ENCODE data around the gene ZC3H7B. TPM values are rescaled to one million over a fixed set of nuclear protein-coding genes. Genes with fewer than 3 reads are reported as not detected.

Gene ZC3H7B
- total RNA-seq, 2 experiments from 2014 or later, result 46.1 to 47.9 TPM

- TF ChIP-seq CTCF (IDR thresholded peaks at IDR 0.05), result no peak
- H3K36me3 Mint-ChIP-seq (ENCODE audit: low read depth), result peaks cover 11% of the 10 kb centered on the region
- H3K27me3 Mint-ChIP-seq, result no peaks in the 10 kb centered on the region
- no peaks in the 10 kb centered on the region for H3K4me1 Mint-ChIP-seq (ENCODE audit: low read depth)
- ChIA-PET POLR2A (no interaction called here), CTCF (no interaction called here)
- ATAC-seq, result no peak
- H3K9me3 Mint-ChIP-seq, result no peaks in the 10 kb centered on the region
- no peak overlapping the region for H3K27ac Mint-ChIP-seq
- no peak overlapping the region for H3K4me3 Mint-ChIP-seq
- DNase-seq, result no peak
- intact Hi-C loops (cut with micrococcal nuclease), result no loop called here
Measured at GRCh38 chr22:41358927-41359326, 57.6 kb downstream of the ZC3H7B start.

GRCh38 chr22:41359376-41359775 lies 58.1 kb downstream of the ZC3H7B start:
- no peak for ATAC-seq
- DNase-seq, result no peak
- no peaks in the 10 kb centered on the region for H3K4me1 Mint-ChIP-seq (ENCODE audit: low read depth)
- TF ChIP-seq CTCF (IDR thresholded peaks at IDR 0.05), result no peak
- ChIA-PET POLR2A (no interaction called here), CTCF (no interaction called here)
- intact Hi-C loops (cut with micrococcal nuclease), result no loop called here
- H3K27me3 Mint-ChIP-seq, result no peaks in the 10 kb centered on the region
- no peaks in the 10 kb centered on the region for H3K9me3 Mint-ChIP-seq
- H3K27ac Mint-ChIP-seq, result no peak overlapping the region
- peaks cover 8% of the 10 kb centered on the region for H3K36me3 Mint-ChIP-seq (ENCODE audit: low read depth)
- H3K4me3 Mint-ChIP-seq, result no peak overlapping the region

GRCh38 chr22:41360126-41360525 lies 58.8 kb downstream of the ZC3H7B start:
- no peak overlapping the region for H3K27ac Mint-ChIP-seq
- H3K27me3 Mint-ChIP-seq, result no peaks in the 10 kb centered on the region
- H3K9me3 Mint-ChIP-seq, result no peaks in the 10 kb centered on the region
- peaks cover 3% of the 10 kb centered on the region for H3K36me3 Mint-ChIP-seq (ENCODE audit: low read depth)
- H3K4me3 Mint-ChIP-seq, result no peak overlapping the region
- CTCF ChIA-PET, result interaction anchor here (1.3 kb wide), 1 partner anchor 44 kb away, joined by 4 read pairs; no protein-coding TSS in a partner anchor
- H3K4me1 Mint-ChIP-seq (ENCODE audit: low read depth), result no peaks in the 10 kb centered on the region
- no peak for TF ChIP-seq CTCF (IDR thresholded peaks at IDR 0.05)
- no peak for ATAC-seq
- no peak for DNase-seq
- POLR2A ChIA-PET, result interaction anchor here (1.0 to 1.2 kb wide), 3 partner anchors 9 to 13 kb away, joined by 3 to 4 read pairs (median 4); no protein-coding TSS in a partner anchor
- intact Hi-C loops (cut with micrococcal nuclease), result no loop called here

GRCh38 chr22:41361716-41362310 lies 60.5 kb downstream of the ZC3H7B start:
- H3K27me3 Mint-ChIP-seq, result peaks cover 6% of the 10 kb centered on the region
- H3K36me3 Mint-ChIP-seq (ENCODE audit: low read depth), result no peaks in the 10 kb centered on the region
- no peak for ATAC-seq
- CTCF ChIA-PET, result interaction anchor here (0.9 kb wide), 1 partner anchor 15 kb away, joined by 3 read pairs; no protein-coding TSS in a partner anchor
- no peaks in the 10 kb centered on the region for H3K4me1 Mint-ChIP-seq (ENCODE audit: low read depth)
- H3K27ac Mint-ChIP-seq, result no peak overlapping the region
- H3K4me3 Mint-ChIP-seq, result no peak overlapping the region
- intact Hi-C loops (cut with micrococcal nuclease), result no loop called here
- no peak for DNase-seq
- POLR2A ChIA-PET, result interaction anchor here (0.7 to 0.8 kb wide), 3 partner anchors 9 to 54 kb away, joined by 3 to 4 read pairs (median 3); no protein-coding TSS in a partner anchor
- TF ChIP-seq CTCF (IDR thresholded peaks at IDR 0.05), result no peak
- no peaks in the 10 kb centered on the region for H3K9me3 Mint-ChIP-seq

- no peak overlapping the region for H3K27ac Mint-ChIP-seq
- ATAC-seq (no peak), DNase-seq (no peak)
- no peak overlapping the region for H3K4me3 Mint-ChIP-seq
- intact Hi-C loops (cut with micrococcal nuclease), result no loop called here
- no peaks in the 10 kb centered on the region for H3K36me3 Mint-ChIP-seq (ENCODE audit: low read depth)
- peaks cover 6% of the 10 kb centered on the region for H3K27me3 Mint-ChIP-seq
- no peak for TF ChIP-seq CTCF (IDR thresholded peaks at IDR 0.05)
- no peaks in the 10 kb centered on the region for H3K4me1 Mint-ChIP-seq (ENCODE audit: low read depth)
- no peaks in the 10 kb centered on the region for H3K9me3 Mint-ChIP-seq
- POLR2A ChIA-PET, result no interaction called here
- CTCF ChIA-PET, result no interaction called here
Measured at GRCh38 chr22:41362615-41363014, 61.3 kb downstream of the ZC3H7B start.
